Liver (tissue), 3 donors: ENCODE data around the gene TMEM167A.

Experiments
- GABPA ChIP-seq, 2 donors: IDR thresholded peaks in 1 of 2; conservative IDR thresholded peaks in 1 of 2; 2 replicates each; pipeline ENCODE4 v1.6.1; 2016; ENCODE audit warnings: antibody characterized with exemption in 2 of 2, mild to moderate bottlenecking in 1 of 2, moderate library complexity in 1 of 2
- MAX ChIP-seq: IDR thresholded peaks from 2 replicates; pipeline ENCODE4 v1.6.1; 2016; ENCODE audit warnings: antibody characterized with exemption
- REST ChIP-seq: IDR thresholded peaks from 2 replicates; pipeline ENCODE4 v1.6.1; 2016; ENCODE audit warnings: antibody characterized with exemption, mild to moderate bottlenecking
- ZBTB33 ChIP-seq: IDR thresholded peaks from 2 replicates; pipeline ENCODE4 v1.6.1; 2016; ENCODE audit warnings: antibody characterized with exemption
- TF ChIP-seq, protein P1 (sequence below): fragments of 150-350 bp; IDR thresholded peaks from 2 replicates; pipeline ENCODE4 v1.5.1; 2017; ENCODE audit warnings: improper control_type of control experiment, low read depth, low read length; ENCODE audit not compliant: missing input control
- donor health status: healthy.
- donor health status: healthy.

GRCh38 chr5:83085106-83085505 is 7.9 kb upstream of the TMEM167A start:
- TF ChIP-seq GABPA (IDR thresholded peaks at IDR 0.05 in 1 of 2, conservative IDR thresholded peaks at IDR 0.05 in 1 of 2) = peak in 1 of 2 donors; percentile 50
- TF ChIP-seq MAX = peak; percentile 57
- peak; percentile 47 for TF ChIP-seq ZBTB33
- TF ChIP-seq, protein P1, sequence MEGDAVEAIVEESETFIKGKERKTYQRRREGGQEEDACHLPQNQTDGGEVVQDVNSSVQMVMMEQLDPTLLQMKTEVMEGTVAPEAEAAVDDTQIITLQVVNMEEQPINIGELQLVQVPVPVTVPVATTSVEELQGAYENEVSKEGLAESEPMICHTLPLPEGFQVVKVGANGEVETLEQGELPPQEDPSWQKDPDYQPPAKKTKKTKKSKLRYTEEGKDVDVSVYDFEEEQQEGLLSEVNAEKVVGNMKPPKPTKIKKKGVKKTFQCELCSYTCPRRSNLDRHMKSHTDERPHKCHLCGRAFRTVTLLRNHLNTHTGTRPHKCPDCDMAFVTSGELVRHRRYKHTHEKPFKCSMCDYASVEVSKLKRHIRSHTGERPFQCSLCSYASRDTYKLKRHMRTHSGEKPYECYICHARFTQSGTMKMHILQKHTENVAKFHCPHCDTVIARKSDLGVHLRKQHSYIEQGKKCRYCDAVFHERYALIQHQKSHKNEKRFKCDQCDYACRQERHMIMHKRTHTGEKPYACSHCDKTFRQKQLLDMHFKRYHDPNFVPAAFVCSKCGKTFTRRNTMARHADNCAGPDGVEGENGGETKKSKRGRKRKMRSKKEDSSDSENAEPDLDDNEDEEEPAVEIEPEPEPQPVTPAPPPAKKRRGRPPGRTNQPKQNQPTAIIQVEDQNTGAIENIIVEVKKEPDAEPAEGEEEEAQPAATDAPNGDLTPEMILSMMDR = no peak
- TF ChIP-seq REST = no peak
